GM18873 (cell line): ENCODE measurements around the gene WNT1.

Source experiments
- ATAC-seq: cut with Tn5 transposase; IDR thresholded peaks from one replicate; pipeline ENCODE4 v1.9.1; 2021; ENCODE audit warnings: mild to moderate bottlenecking, moderate library complexity, moderate number of reproducible peaks; ENCODE audit not compliant: unreplicated experiment, low FRiP score

Gene WNT1

DNA sequence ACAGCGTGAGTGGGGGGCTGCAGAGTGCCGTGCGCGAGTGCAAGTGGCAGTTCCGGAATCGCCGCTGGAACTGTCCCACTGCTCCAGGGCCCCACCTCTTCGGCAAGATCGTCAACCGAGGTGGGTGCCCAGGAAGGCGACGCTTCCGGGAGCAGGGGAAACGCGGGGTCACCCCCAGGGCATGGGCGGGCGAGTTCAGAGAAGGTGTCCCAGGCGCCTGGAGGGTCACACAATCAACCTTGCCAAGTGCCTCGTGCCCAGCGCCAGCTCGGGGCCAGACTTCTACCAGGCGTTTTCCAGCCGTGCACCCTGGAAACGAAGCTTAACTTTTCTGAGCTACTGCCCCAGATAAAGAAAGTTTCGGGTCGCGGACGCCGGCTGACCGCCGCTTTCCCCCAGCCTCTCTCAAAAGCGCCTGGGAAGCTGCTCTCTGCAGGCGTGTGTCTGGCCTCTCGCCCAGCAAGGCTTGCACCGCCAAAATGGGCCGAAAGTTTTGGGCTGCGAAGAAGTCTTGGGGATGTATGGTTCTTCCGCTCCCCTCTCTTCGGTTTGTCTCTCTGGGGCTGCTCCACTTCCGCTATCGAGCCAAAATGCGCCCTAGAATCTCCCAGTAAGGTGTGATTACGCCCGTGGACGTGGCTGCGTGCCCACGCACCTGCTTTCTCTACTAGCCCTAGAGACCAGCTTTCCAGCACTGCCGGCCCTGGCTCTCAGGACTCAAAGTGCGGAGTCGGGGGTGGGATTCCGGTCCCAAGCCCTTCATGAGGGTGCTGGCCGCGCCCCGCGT is 1.7 kb downstream of the WNT1 start:
- no peak for ATAC-seq

DNA sequence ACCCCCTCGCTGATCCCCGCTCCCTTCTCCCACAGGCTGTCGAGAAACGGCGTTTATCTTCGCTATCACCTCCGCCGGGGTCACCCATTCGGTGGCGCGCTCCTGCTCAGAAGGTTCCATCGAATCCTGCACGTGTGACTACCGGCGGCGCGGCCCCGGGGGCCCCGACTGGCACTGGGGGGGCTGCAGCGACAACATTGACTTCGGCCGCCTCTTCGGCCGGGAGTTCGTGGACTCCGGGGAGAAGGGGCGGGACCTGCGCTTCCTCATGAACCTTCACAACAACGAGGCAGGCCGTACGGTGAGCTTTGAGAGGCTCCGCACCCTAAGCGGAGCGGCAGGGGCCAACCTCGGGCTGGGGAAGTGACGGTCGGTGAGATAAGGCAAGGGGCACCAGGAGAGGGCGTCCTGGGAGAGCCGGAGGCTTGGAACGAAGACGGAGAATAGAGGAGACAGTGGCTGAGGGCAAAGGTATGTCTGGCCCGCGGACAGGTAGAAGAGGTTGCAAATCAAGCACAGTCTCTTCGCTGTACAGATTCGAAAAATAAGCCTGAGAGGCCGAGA is 2.3 kb downstream of the WNT1 start:
- ATAC-seq = no peak

GRCh38 chr12:48980953-48981756 is 3.0 kb downstream of the WNT1 start:
- ATAC-seq = no peak

DNA sequence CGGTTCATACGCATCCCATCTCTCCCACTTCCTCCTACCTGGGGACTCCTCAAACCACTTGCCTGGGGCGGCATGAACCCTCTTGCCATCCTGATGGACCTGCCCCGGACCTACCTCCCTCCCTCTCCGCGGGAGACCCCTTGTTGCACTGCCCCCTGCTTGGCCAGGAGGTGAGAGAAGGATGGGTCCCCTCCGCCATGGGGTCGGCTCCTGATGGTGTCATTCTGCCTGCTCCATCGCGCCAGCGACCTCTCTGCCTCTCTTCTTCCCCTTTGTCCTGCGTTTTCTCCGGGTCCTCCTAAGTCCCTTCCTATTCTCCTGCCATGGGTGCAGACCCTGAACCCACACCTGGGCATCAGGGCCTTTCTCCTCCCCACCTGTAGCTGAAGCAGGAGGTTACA is 3.6 kb downstream of the WNT1 start:
- ATAC-seq = no peak

- no peak for ATAC-seq
These were observed 4.4 kb downstream of the WNT1 start for GRCh38 chr12:48982397-48983080.

GRCh38 chr12:48985475-48985897 is 7.4 kb downstream of the WNT1 start:
- ATAC-seq = no peak

- ATAC-seq = no peak
These were observed 7.8 kb downstream of the WNT1 start for GRCh38 chr12:48985901-48986300.

DNA sequence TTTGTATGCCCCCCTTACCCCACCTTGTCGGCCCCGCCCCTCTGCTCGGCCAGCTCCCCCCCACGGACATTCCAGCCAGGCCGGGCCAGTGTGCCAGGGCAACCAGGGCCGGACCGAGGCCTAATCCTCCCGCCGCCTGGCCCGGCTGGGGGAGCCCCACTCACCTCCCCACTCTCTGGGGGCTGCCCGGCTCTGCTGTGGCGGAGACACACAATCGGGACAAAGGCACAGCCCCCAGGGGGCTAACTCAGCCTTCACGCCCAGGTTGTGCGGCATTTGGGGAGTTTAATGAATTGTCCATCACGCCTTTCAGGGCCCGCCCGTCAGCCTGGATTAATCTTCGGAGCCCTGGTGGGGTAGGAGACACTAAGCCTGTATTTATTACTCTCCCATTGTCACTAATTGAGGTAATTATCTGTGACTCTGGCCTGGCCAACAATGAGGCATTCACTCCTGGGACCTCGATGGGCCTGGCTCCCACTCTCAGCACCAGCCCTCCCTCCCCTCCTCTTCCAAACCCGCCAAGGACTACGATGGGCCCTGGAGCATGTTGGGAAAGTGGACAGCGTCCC is 8.7 kb downstream of the WNT1 start:
- no peak for ATAC-seq

DNA sequence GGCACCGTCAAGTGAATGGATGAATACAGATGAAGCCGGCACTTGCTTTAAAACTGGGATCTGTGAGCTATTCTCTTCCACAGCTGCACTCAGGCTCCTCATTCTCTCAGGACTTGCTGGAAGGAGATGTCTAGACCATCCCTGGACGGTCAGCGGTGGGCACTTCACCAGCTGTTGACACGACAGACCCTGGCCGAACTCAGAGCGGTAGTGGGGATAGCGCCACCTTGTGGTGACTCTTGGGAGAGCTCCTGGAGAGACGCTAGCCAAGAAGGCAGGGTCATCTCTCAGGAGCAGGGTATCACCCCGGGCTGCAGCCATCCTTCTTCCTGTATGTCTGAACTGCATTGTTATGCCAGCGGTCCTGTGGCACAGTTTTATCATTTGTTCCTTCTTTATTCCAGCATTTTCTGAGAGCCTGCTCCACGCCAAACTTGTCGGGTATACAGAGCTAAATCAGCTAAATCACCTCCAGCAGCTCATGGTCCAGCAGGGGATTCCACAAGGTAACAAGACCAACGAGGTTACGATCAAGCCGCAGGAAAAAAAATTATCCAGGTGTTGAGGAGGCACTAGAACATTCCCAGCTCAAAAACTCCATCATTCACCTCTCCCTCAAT is 10.0 kb downstream of the WNT1 start:
- no peak for ATAC-seq

DNA sequence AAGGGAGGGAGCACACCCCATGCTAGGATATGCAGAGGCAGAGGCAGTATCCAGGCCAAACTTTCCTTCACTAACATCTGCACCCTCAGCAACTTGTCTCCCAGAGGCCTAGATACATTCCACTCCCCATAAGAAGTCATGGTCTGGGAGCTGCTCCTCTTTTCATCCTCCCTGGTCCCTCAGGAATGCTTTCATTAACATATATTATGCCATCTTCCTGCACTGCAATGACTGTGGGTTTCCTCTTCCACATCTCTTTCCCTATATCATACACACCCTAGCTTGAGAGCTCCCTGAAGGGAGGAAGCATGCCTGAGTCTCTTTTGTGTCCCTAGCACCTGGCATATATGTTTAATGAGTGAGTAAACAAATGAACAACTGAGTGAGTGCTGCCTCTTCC is 12.4 kb downstream of the WNT1 start:
- no peak for ATAC-seq

- no peak for ATAC-seq
These were observed 13.3 kb downstream of the WNT1 start for GRCh38 chr12:48991247-48992050.

- no peak for ATAC-seq
These were observed 15.7 kb downstream of the WNT1 start for GRCh38 chr12:48993787-48994186.

GRCh38 chr12:48994224-48995085 is 16.3 kb downstream of the WNT1 start:
- no peak for ATAC-seq

GRCh38 chr12:48995086-48995879 is 17.2 kb downstream of the WNT1 start:
- ATAC-seq = no peak

- no peak for ATAC-seq
These were observed 18.9 kb downstream of the WNT1 start for GRCh38 chr12:48996794-48997718.

- no peak for ATAC-seq
These were observed 19.8 kb downstream of the WNT1 start for GRCh38 chr12:48997719-48998496.
